GM21528 (cell line): ENCODE measurements around the gene GOLGA6L10.
"Not testable (repeated sequence)": the region's sequence is repeated elsewhere in the genome, so short reads cannot be mapped to it uniquely, and the experiment has no call there.

Experiments
- ATAC-seq: cut with Tn5 transposase; IDR thresholded peaks from one replicate; pipeline ENCODE4 v1.9.1; 2021; ENCODE audit warnings: mild to moderate bottlenecking, moderate library complexity; ENCODE audit not compliant: unreplicated experiment, low FRiP score

Gene GOLGA6L10

GRCh38 chr15:82320861-82321260 is 28.4 kb downstream of the GOLGA6L10 start:
- ATAC-seq = not testable (repeated sequence)

GRCh38 chr15:82319522-82320278 is 29.6 kb downstream of the GOLGA6L10 start:
- ATAC-seq = not testable (repeated sequence)

GRCh38 chr15:82318281-82318680 is 31.0 kb downstream of the GOLGA6L10 start:
- ATAC-seq = not testable (repeated sequence)

- ATAC-seq = not testable (repeated sequence)
Observed at GRCh38 chr15:82317516-82317915, 31.8 kb downstream of the GOLGA6L10 start.

GRCh38 chr15:82317091-82317489 is 32.2 kb downstream of the GOLGA6L10 start:
- no peak for ATAC-seq

GRCh38 chr15:82316247-82317090 is 32.8 kb downstream of the GOLGA6L10 start:
- not testable (repeated sequence) for ATAC-seq

- ATAC-seq = no peak
Observed at GRCh38 chr15:82315519-82316246, 33.6 kb downstream of the GOLGA6L10 start.

GRCh38 chr15:82314769-82315518 is 34.3 kb downstream of the GOLGA6L10 start:
- no peak for ATAC-seq

GRCh38 chr15:82313951-82314768 is 35.1 kb downstream of the GOLGA6L10 start:
- ATAC-seq = not testable (repeated sequence)

- ATAC-seq = no peak
Observed at GRCh38 chr15:82313446-82313845, 35.8 kb downstream of the GOLGA6L10 start.

GRCh38 chr15:82312586-82313349 is 36.5 kb downstream of the GOLGA6L10 start:
- ATAC-seq = no peak

GRCh38 chr15:82311321-82311720 is 38.0 kb downstream of the GOLGA6L10 start:
- not testable (repeated sequence) for ATAC-seq

- no peak for ATAC-seq
Observed at GRCh38 chr15:82309802-82310201, 39.5 kb downstream of the GOLGA6L10 start.

GRCh38 chr15:82307714-82308081 is 41.6 kb downstream of the GOLGA6L10 start:
- no peak for ATAC-seq

GRCh38 chr15:82306791-82307713 is 42.2 kb downstream of the GOLGA6L10 start:
- ATAC-seq = no peak

- no peak for ATAC-seq
Observed at GRCh38 chr15:82305621-82306048, 43.6 kb downstream of the GOLGA6L10 start.

GRCh38 chr15:82304778-82305090 is 44.5 kb downstream of the GOLGA6L10 start:
- no peak for ATAC-seq
